T-helper 17 cell (primary cell): ENCODE results near the gene SIT1. TPM values are rescaled to one million over a fixed set of nuclear protein-coding genes. Genes with fewer than 3 reads are reported as not detected.

Source experiments
- ATAC-seq: fragments of 150-1000 bp; cut with Tn5 transposase; 2 replicates; pipeline ENCODE4 v1.10.0; 2021; ENCODE audit warnings: mild to moderate bottlenecking, moderate library complexity
- DNase-seq, 3 donors: peaks; one replicate each; pipeline versions ENCODE4 v3.0.0 to v3.0.0-alpha.2; 2020 to 2021
- H3K9me3 ChIP-seq: one replicate; pipeline ENCODE4 v1.7.0; 2013; ENCODE audit warnings: low read length, mild to moderate bottlenecking; ENCODE audit not compliant: control insufficient read depth, poor library complexity, severe bottlenecking
- H3K27ac Mint-ChIP-seq: one replicate; pipeline ENCODE4 v1.8.0; 2022; ENCODE audit warnings: mild to moderate bottlenecking, moderate library complexity, mixed read lengths
- H3K27me3 Mint-ChIP-seq: one replicate; pipeline ENCODE4 v1.8.0; 2022; ENCODE audit warnings: mixed read lengths
- H3K36me3 Mint-ChIP-seq: one replicate; pipeline ENCODE4 v1.8.0; 2022; ENCODE audit warnings: low read depth, mixed read lengths
- H3K4me1 Mint-ChIP-seq: one replicate; pipeline ENCODE4 v1.8.0; 2022; ENCODE audit warnings: mild to moderate bottlenecking, mixed read lengths
- H3K4me3 Mint-ChIP-seq: one replicate; pipeline ENCODE4 v1.8.0; 2022; ENCODE audit warnings: mild to moderate bottlenecking, moderate library complexity, mixed read lengths
- total RNA-seq, 4 donors: library from RNA in 2 of 4; stranded (reverse) in 2 of 4; gene quantifications; one replicate each; pipeline ENCODE4 v1.2.3 and lab custom pipeline; 2022 to 2026

Gene SIT1
- total RNA-seq, 2 donors from 2014 or later, result 33.9 to 48.9 TPM

DNA sequence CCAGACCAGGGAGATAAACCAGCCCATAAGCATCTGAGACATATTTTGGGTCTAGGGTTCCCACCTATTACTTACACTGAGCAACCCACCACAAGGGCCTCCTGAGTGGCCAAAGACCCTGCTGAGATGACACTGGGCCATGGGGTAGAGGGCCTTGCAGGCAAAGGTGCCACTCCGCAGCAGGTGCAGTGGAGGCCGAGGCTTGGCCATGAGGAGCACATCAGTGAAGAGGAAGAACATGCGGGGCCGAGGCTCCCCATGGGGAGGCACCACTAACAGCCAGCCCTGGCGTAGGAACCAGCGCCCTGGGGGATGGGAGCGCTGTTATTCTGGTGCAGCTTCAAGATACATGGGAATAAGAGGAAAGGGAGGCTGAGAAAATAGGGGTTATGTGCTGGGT lies 11.7 kb upstream of the SIT1 start:
- Mint-ChIP-seq H3K36me3 (no peaks in the 10 kb centered on the region), H3K27ac (peak overlapping the region; percentile 98), H3K4me3 (peak overlapping the region; percentile 89), H3K27me3 (no peaks in the 10 kb centered on the region), H3K4me1 (peaks cover 59% of the 10 kb centered on the region)
- no peaks in the 10 kb centered on the region for H3K9me3 ChIP-seq
- ATAC-seq (no peak), DNase-seq (no peak)

DNA sequence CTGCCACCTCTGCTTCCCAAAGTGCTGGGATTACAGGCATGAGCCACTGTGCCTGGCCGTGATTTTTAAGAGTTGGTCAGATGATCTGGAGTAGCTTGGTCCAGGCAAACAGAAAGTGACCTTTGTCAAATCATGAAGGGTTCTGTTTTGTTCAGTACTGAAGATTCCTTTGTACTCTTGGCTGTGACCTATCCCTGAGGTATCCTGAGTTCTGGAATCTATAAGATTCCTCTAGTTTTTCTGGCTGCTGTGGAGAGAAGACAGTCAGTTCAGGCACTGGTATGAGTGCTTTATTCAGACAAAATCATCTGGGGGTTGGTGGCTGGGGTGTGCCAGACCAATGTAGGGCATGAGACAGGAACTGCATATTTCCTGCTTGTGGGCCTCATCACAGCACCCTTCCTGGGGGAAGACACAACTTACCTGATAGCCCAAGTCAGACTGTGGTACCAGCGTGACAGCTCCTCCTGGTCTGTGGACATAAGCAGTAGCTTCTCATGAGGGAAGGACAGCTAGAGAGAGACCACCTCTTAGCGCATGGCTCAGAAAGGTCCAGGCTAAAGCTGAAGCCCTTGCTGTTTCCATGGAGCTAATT lies 11.1 kb upstream of the SIT1 start:
- peak; percentile 45 to 61 (median 59) for DNase-seq
- Mint-ChIP-seq H3K27me3 (no peaks in the 10 kb centered on the region), H3K27ac (peak overlapping the region; percentile 98), H3K36me3 (no peaks in the 10 kb centered on the region), H3K4me3 (peak overlapping the region; percentile 89), H3K4me1 (peaks cover 65% of the 10 kb centered on the region)
- H3K9me3 ChIP-seq, result no peaks in the 10 kb centered on the region
- ATAC-seq, result peak; percentile 55

DNA sequence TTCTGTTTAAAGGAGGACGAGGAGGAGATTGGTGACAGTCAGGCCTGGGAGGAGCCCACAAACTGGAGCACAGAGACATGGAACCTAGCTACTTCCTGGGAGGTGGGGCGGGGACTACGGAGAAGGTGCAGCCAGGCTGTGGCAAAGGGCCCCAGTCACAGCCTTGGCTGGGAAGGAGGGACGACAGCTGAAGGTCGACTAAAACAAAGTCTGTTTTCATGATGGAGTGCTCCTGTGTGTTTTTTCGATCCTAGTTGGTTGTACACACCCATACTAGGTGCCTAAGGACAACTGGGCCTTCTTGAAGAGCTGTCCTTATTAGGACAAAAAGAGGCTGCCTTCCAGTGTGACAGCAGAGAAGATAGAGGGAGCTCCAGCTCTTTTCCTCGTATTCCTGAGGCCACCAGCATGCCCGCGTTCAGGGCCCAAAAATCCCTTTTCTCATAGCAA lies 10.3 kb upstream of the SIT1 start:
- ATAC-seq (no peak), DNase-seq (no peak)
- Mint-ChIP-seq H3K27me3 (no peaks in the 10 kb centered on the region), H3K36me3 (no peaks in the 10 kb centered on the region), H3K4me1 (peaks cover 70% of the 10 kb centered on the region), H3K4me3 (peak overlapping the region; percentile 84), H3K27ac (peak overlapping the region; percentile 98)
- H3K9me3 ChIP-seq, result no peaks in the 10 kb centered on the region

DNA sequence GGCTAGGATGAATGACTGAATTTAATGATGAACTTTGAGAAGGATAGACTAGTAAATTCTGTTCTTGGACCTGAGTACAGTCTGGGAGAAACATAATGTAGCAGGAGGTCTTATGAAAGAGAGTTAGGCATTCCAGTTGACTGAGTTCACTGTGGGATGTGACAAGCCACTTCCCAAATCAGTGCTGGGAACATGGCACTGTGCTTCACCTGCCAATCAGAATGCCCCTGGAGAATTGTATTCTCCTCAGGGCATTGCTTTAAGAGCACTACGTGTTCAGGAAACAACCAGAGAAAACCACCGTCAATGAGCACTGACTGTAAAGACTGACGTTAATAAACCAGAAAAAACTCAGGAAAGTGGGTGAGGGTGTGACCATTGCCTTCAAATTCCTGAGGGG lies 8.6 kb upstream of the SIT1 start:
- no peak for ATAC-seq
- no peaks in the 10 kb centered on the region for H3K27me3 Mint-ChIP-seq
- no peaks in the 10 kb centered on the region for H3K36me3 Mint-ChIP-seq
- peak overlapping the region; percentile 98 for H3K27ac Mint-ChIP-seq
- DNase-seq, result no peak
- H3K4me1 Mint-ChIP-seq, result peaks cover 64% of the 10 kb centered on the region
- H3K4me3 Mint-ChIP-seq, result peak overlapping the region; percentile 84
- H3K9me3 ChIP-seq, result no peaks in the 10 kb centered on the region

DNA sequence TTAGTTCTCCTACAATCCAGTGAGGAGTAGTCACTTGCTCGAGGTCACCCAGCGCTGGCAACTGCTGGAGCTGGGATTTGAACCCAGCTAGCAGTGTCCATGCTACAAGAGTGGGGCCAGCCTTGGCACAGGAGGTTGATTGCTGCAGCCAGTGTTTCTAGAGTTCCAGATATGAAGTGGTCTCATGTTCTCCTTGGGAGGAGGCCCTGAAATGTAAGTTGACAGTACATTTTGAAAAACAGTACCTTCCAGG lies 8.2 kb upstream of the SIT1 start:
- ATAC-seq (no peak), DNase-seq (no peak)
- peaks cover 64% of the 10 kb centered on the region for H3K4me1 Mint-ChIP-seq
- H3K27ac Mint-ChIP-seq, result peak overlapping the region; percentile 98
- H3K4me3 Mint-ChIP-seq, result peak overlapping the region; percentile 84
- H3K9me3 ChIP-seq, result no peaks in the 10 kb centered on the region
- no peaks in the 10 kb centered on the region for H3K27me3 Mint-ChIP-seq
- no peaks in the 10 kb centered on the region for H3K36me3 Mint-ChIP-seq

DNA sequence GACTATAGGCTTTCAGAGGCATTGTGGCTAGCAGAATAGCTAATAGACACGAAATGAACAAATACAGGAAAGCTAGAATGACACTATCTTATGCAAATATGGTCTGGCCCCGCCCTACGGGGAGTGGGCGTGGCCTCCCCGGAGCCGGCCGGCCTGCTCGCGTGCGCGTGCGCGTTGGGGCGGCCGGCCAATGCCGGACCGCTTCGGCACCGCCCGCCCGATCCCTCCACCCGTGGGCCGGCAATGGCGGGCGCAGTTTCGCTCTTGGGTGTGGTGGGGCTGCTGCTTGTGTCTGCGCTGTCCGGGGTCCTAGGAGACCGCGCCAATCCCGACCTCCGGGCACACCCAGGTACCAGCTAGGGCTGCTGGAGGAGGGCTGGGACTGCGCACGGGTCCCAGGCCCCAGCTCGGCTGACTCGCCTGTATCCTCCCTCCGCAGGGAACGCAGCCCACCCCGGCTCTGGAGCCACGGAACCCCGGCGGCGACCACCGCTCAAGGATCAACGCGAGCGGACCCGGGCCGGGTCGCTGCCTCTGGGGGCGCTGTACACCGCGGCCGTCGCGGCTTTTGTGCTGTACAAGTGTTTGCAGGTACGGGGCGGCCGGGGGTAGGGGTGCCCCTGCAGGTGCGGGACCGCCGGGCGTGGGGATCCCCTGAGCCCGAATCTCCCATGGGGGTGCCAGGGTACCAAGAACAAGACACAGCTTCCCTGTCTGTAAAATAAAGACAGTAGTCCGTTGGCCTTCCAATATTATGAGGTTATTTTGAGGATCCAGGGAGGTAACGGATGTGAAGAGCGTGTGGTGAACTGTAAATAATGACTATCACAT lies 7.6 kb upstream of the SIT1 start, which contains the start of gene CCDC107:
Gene CCDC107, plus strand, starts transcription at position 156 of the 831 bp plus-strand sequence. Its CDS starts 88 bp downstream, at position 244.
- H3K27ac Mint-ChIP-seq, result peak within 1 kb of the TSS; percentile 98
- DNase-seq (peak; percentile 77 to 86 (median 81)), ATAC-seq (peak; percentile 68)
- H3K27me3 Mint-ChIP-seq, result no peaks in the 10 kb centered on the region
- H3K9me3 ChIP-seq, result no peaks in the 10 kb centered on the region
- no peaks in the 10 kb centered on the region for H3K36me3 Mint-ChIP-seq
- peak within 1 kb of the TSS; percentile 84 for H3K4me3 Mint-ChIP-seq
- H3K4me1 Mint-ChIP-seq, result peaks cover 64% of the 10 kb centered on the region

DNA sequence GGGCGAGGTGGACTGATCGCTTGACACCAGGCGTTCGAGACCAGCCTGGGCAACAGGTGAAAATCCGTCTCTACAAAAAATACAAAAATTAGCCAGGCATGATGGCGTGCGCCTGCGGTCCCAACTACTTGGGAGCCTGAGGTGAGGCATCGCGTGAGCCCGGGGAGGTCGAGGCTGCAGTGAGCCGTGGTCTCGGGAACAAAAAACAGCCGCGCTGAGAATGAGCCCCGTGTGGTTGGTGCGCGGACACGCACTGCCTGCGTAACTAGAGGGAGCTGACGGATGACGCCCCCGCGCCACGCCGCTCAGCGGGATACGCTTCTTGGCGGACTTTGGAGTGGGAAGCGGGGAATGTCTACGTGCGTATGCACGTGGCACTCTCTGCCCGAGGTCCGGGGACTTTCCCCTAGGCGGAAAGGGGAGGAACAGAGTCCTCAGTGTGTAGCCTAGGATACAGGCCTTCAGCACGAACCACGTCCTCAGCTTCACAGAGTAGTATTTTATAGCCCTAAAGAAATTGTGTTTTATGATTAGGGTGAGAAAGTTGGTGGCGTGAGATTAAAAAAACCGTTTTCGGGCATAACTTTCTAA lies 6.9 kb upstream of the SIT1 start, which contains the start of gene RMRP:
Gene RMRP, minus strand, starts transcription at position 474 of the 591 bp plus-strand sequence.
- peak within 1 kb of the TSS; percentile 98 for H3K27ac Mint-ChIP-seq
- H3K4me1 Mint-ChIP-seq, result peaks cover 58% of the 10 kb centered on the region
- no peaks in the 10 kb centered on the region for H3K27me3 Mint-ChIP-seq
- ATAC-seq (peak; percentile 82), DNase-seq (peak; percentile 64 to 84 (median 76))
- no peaks in the 10 kb centered on the region for H3K9me3 ChIP-seq
- H3K36me3 Mint-ChIP-seq, result no peaks in the 10 kb centered on the region
- H3K4me3 Mint-ChIP-seq, result peak within 1 kb of the TSS; percentile 84

DNA sequence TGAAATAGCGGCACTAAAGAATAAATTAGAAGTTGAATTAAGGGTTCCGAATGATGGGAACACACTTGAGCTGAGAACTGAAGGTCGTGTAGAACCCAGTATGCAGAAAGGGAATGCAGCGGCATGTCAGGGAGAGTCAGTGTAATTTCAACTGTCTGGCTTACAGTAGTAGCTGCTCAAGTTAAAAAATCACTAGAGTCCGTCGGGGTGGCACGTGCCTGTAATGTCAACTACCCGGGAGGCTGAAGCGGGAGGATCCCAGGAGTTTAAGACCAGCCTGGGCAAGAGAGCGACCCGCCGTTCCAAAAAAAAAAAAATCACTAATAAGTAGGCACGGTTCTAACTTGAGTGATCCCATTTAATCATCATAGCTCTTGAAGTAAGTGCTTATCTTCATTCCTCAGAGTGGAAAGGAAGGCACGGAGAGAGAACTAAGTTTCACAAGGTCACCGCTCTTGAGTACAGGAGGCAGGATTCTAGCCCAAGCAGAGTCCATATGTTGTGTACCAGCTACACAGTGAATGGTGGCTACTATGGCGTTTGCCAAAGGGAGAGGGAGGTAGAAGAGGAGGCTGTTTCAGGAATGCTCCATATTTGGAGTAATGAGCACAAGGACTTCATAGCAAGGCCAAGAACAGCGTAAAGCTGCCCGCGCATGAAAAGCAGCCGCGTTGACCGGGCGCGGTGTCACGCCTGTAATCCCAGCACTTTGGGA lies 6.3 kb upstream of the SIT1 start:
- H3K36me3 Mint-ChIP-seq, result no peaks in the 10 kb centered on the region
- H3K4me1 Mint-ChIP-seq, result peaks cover 52% of the 10 kb centered on the region
- peak overlapping the region; percentile 98 for H3K27ac Mint-ChIP-seq
- ATAC-seq, result no peak
- DNase-seq, result no peak
- no peaks in the 10 kb centered on the region for H3K27me3 Mint-ChIP-seq
- peak overlapping the region; percentile 84 for H3K4me3 Mint-ChIP-seq
- H3K9me3 ChIP-seq, result no peaks in the 10 kb centered on the region

DNA sequence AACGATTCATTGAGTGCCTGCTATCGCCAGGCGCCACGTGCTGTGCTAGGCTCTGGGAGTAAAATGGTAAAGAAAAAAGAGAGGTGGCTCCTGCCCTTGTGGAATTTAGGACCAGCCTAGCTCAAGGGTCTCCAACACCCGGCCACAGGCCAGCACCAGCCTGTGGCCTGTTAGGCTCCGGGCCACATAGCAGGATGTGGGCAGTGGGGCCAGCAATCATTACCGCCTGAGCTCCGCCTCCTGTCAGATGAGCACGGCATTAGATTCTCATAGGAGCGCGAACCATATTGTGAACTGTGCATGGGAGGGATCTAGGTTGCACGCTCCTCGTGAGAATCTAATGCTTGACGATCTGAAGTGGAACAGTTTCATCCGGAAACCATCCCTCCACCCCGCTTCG lies 5.6 kb upstream of the SIT1 start:
- no peaks in the 10 kb centered on the region for H3K27me3 Mint-ChIP-seq
- no peaks in the 10 kb centered on the region for H3K36me3 Mint-ChIP-seq
- DNase-seq (no peak), ATAC-seq (no peak)
- no peaks in the 10 kb centered on the region for H3K9me3 ChIP-seq
- H3K27ac Mint-ChIP-seq, result peak overlapping the region; percentile 98
- H3K4me3 Mint-ChIP-seq, result peak overlapping the region; percentile 84
- peaks cover 52% of the 10 kb centered on the region for H3K4me1 Mint-ChIP-seq

DNA sequence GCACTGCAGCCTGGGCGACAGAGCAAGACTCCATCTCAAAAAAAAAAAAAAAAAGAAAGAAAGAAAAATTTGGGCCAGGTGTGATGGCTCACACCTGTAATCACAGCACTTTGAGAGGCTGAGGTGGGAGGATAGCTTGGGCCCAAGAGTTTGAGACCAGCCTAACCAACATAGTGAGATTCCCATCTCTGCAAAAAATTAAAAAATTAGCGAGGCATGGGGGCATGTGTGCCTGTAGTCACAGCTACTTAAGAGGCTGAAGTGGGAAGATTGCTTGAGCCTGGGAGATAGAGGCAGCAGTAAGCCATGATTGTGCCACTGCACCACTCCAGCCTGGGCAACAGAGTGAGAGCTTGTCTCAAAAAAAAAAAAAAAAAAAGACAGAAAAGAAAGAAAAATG lies 2.9 kb upstream of the SIT1 start:
- no peak for ATAC-seq
- H3K4me3 Mint-ChIP-seq, result no peak overlapping the region
- DNase-seq, result no peak
- H3K36me3 Mint-ChIP-seq, result peaks cover 1% of the 10 kb centered on the region
- no peaks in the 10 kb centered on the region for H3K9me3 ChIP-seq
- H3K4me1 Mint-ChIP-seq, result peaks cover 46% of the 10 kb centered on the region
- H3K27ac Mint-ChIP-seq, result peak overlapping the region; percentile 73
- H3K27me3 Mint-ChIP-seq, result no peaks in the 10 kb centered on the region

DNA sequence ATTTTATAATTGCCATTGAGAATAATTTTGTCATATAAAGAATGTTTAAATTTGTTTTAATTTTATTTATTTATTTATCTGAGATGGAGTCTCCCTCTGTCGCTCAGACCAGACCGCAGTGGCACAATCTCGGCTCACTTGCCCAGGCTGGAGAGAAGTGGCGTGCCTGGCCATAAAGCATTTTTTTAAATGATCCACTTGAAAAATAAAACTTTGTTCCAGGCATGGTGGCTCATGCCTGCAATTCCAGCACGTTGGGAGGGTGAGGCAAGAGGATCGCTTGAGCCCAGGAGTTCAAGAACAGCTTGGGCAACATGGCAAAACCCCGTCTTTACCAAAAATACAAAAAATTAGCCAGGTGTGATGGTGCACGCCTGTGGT lies 2.1 kb upstream of the SIT1 start:
- Mint-ChIP-seq H3K27ac (peak overlapping the region; percentile 73), H3K36me3 (peaks cover 4% of the 10 kb centered on the region), H3K4me3 (no peak overlapping the region), H3K4me1 (peaks cover 52% of the 10 kb centered on the region), H3K27me3 (no peaks in the 10 kb centered on the region)
- no peak for DNase-seq
- ATAC-seq, result no peak
- H3K9me3 ChIP-seq, result no peaks in the 10 kb centered on the region

DNA sequence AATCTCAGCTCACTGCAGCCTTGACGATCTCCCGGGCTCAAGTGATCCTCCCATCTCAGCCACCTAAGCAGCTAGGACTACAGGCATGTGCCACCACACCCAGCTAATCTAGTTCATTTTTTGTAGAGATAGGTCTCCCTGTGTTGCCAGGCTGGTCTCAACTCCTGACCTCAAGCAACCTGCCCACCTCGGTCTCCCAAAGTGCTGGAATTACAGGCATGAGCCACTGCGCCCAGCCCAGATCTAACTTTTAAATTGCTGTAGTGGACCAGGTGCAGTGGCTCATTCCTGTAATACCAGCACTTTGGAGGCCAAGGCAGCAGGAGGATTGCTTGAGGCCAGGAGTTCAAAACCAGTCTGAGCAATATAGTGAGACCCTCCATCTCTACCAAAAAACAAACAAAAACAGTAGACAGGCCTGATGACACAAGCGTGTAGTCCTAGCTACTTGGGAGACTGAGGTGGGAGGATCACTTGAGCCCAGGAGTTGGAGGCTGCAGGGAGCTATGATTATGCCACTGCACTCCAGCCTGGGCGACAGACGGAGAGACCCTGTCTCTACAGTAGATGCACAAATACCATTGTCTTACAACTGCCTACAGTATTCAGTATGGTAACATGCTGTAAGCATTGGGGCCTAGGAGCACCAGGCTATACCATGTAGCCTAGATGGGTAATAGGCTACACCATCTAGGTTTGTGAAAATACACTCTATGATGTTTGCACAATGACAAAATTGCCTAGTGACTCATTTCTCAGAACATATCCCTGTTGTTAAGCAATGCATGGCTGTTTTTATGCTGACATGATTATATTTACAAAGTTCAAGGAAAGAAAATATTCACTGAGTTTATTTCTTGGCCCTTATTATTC lies 1.5 kb upstream of the SIT1 start:
- no peak for ATAC-seq
- H3K27ac Mint-ChIP-seq, result peak overlapping the region; percentile 98

More for the DNA sequence above, 1.5 kb upstream of the SIT1 start:
- H3K4me1 Mint-ChIP-seq, result peaks cover 52% of the 10 kb centered on the region
- H3K27me3 Mint-ChIP-seq, result no peaks in the 10 kb centered on the region
- no peaks in the 10 kb centered on the region for H3K9me3 ChIP-seq
- peak overlapping the region; percentile 61 for H3K4me3 Mint-ChIP-seq
- DNase-seq, result no peak
- H3K36me3 Mint-ChIP-seq, result peaks cover 4% of the 10 kb centered on the region
